Lower leg skin (tissue), 4 donors: ENCODE data around the gene PPP4R1. TPM values are rescaled to one million over a fixed set of nuclear protein-coding genes. Genes with fewer than 3 reads are reported as not detected.

Source experiments
- DNase-seq, 2 donors: peaks; one replicate each; pipeline ENCODE4 v3.0.0-alpha.2; 2019; ENCODE audit warnings: low spot score in 2 of 2
- H3K4me3 ChIP-seq: fragments of 200-600 bp; sonication (generic); 2 replicates; pipeline ENCODE4 v1.5.1; 2017; ENCODE audit warnings: mild to moderate bottlenecking, low read depth; ENCODE audit not compliant: poor library complexity, severe bottlenecking
- POLR2A ChIP-seq, 2 donors: fragments of 450-650 bp; IDR thresholded peaks; one replicate each; pipeline ENCODE4 v1.6.1; 2016 to 2017; ENCODE audit warnings: antibody characterized with exemption in 2 of 2, mild to moderate bottlenecking in 1 of 2, moderate library complexity in 1 of 2
- WGBS, 2 donors: methylation state at CpG; one replicate each; pipeline ENCODE4 v1.1.5; 2018; 5-methylcytosine and 5-hydroxymethylcytosine counted together
- intact Hi-C: fragments of 100-400 bp; cut with DNase I; formaldehyde crosslinking; loops from one replicate; pipeline ENCODE4 v1.15.0; 2023; ENCODE audit warnings: low total_unique reads
- total RNA-seq, 4 donors: library from RNA; depleted of rRNA; stranded (reverse); fragments of >200 nt; gene quantifications; one replicate each; pipeline ENCODE4 v1.1.0, GENCODE V29; 2016
- TF ChIP-seq, protein P1 (sequence below), 3 donors: fragments of 450-650 bp; IDR thresholded peaks; one replicate each; pipeline ENCODE4 v1.5.1; 2016; ENCODE audit warnings: antibody characterized with exemption in 3 of 3, mild to moderate bottlenecking in 3 of 3, moderate library complexity in 2 of 3

Gene PPP4R1
- total RNA-seq, 4 donors from 2014 or later, result 50.0 to 129 (median 68.0) TPM

DNA sequence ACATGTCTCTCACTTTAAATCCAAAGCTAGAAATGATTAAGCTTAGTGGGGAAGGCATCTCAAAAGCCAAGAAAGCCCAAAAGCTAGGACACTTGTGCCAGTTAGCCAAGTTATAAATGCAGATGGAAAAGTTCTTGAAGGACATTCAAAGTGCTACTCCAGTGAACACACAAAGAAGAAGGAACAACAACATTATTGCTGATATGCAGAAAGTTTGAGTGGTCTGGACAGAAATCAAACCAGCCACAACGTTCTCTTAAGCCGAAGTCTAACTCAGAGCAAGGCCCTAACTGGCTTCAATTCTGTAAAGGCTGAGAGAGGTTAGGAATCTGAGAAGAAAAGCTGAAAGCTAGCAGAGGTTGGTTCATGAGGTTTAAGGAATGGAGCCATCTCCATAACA lies 49.0 kb downstream of the PPP4R1 start:
- no peak for DNase-seq
- H3K4me3 ChIP-seq, result no peak overlapping the region
- intact Hi-C loops, result no loop called here
- TF ChIP-seq, protein P1, sequence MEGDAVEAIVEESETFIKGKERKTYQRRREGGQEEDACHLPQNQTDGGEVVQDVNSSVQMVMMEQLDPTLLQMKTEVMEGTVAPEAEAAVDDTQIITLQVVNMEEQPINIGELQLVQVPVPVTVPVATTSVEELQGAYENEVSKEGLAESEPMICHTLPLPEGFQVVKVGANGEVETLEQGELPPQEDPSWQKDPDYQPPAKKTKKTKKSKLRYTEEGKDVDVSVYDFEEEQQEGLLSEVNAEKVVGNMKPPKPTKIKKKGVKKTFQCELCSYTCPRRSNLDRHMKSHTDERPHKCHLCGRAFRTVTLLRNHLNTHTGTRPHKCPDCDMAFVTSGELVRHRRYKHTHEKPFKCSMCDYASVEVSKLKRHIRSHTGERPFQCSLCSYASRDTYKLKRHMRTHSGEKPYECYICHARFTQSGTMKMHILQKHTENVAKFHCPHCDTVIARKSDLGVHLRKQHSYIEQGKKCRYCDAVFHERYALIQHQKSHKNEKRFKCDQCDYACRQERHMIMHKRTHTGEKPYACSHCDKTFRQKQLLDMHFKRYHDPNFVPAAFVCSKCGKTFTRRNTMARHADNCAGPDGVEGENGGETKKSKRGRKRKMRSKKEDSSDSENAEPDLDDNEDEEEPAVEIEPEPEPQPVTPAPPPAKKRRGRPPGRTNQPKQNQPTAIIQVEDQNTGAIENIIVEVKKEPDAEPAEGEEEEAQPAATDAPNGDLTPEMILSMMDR (IDR thresholded peaks at IDR 0.05), result no peak
- no peak for TF ChIP-seq POLR2A (IDR thresholded peaks at IDR 0.05)
- WGBS, 2 donors, result 60 to 75% methylated on average over 2 of the region's 2 CpGs

DNA sequence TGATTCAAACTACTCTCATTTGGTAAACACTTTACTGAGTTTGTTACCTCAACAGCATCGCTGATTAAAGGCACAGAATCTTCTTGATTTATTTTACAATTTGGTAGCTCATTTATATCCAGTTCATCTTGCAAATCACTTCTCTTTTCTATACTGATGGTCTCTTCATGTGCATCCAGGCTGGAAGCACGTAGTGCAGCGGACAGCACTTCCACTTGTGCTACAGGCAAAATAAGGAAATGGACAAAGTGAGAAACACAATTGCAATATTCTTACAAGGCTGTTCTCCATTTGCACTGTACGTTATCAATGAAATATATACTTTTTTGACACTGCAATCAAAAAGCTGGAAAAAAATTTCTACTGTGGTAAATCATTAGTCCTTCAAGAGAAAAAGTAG lies 51.0 kb downstream of the PPP4R1 start:
- intact Hi-C loops, result no loop called here
- 86 to 93% methylated on average over 4 of the region's 4 CpGs for WGBS, 2 donors
- no peak for DNase-seq
- TF ChIP-seq, protein P1 (IDR thresholded peaks at IDR 0.05), result no peak
- no peak for TF ChIP-seq POLR2A (IDR thresholded peaks at IDR 0.05)
- no peak overlapping the region for H3K4me3 ChIP-seq

DNA sequence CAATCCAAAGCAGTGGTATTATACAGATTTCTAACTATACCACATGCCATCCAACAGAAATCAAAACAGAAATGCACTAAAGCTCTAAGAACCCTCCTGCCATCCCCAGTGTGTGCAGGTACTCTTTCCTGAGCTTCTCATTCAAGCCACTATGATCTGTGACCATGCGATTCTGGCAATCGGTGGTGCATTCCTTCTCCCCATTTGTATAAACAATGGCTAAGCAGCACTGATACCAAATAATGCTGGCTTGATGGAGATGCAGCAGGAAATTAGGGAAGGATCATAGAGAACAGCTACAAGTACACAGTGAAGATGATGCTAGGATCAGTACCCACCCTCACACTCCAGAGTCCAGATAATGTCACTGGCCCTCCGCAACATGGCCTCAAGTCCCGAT lies 51.8 kb downstream of the PPP4R1 start:
- TF ChIP-seq, protein P1 (IDR thresholded peaks at IDR 0.05), result no peak
- TF ChIP-seq POLR2A (IDR thresholded peaks at IDR 0.05), result no peak
- no peak overlapping the region for H3K4me3 ChIP-seq
- WGBS, 2 donors, result 93 to 98% methylated on average over 4 of the region's 4 CpGs
- no peak for DNase-seq
- intact Hi-C loops, result no loop called here

DNA sequence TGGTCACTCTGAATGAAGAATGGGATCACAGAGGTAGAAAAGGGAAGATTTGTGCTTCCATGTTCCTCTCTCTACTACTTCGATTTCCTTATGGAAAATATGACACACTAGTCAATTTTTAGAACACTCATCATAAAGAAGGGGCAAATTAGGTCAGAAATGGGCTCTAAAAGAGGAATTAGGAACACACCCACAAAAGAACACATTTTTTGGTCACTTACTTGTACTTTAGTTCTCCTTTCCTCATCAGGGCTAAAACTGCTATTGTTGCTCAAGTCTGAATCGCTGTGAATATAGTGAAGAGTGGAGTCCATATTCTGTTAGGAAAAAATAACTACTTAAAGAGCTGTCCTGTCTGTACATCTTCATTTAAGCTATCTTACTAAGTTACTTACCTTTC lies 52.6 kb downstream of the PPP4R1 start:
- no peak overlapping the region for H3K4me3 ChIP-seq
- TF ChIP-seq, protein P1 (IDR thresholded peaks at IDR 0.05), result no peak
- TF ChIP-seq POLR2A (IDR thresholded peaks at IDR 0.05), result no peak
- WGBS, 2 donors, result 68 to 73% methylated on average over 2 of the region's 2 CpGs
- DNase-seq, result no peak
- intact Hi-C loops, result no loop called here

DNA sequence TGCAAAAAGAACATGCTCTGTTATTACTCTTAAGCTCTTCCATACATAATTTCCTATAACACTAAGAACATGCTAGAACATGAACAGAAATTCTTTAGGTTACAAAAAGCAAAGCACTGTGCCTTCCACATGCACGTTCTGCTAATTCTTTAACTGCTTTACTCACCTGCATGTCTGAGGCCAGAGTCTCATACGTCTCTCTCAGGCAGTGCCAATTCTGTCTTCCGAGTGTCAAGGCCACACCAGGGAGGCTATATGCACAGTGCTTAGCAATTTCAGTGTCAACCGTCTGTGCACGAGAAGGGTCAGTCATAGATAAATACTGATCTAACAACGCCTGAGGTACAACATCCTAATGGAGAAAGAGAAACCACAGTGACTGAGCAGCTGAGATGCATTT lies 55.1 kb downstream of the PPP4R1 start:
- no peak overlapping the region for H3K4me3 ChIP-seq
- no peak for TF ChIP-seq POLR2A (IDR thresholded peaks at IDR 0.05)
- TF ChIP-seq, protein P1 (IDR thresholded peaks at IDR 0.05), result no peak
- intact Hi-C loops, result no loop called here
- WGBS, 2 donors, result 59 to 64% methylated on average over 6 of the region's 6 CpGs
- no peak for DNase-seq

DNA sequence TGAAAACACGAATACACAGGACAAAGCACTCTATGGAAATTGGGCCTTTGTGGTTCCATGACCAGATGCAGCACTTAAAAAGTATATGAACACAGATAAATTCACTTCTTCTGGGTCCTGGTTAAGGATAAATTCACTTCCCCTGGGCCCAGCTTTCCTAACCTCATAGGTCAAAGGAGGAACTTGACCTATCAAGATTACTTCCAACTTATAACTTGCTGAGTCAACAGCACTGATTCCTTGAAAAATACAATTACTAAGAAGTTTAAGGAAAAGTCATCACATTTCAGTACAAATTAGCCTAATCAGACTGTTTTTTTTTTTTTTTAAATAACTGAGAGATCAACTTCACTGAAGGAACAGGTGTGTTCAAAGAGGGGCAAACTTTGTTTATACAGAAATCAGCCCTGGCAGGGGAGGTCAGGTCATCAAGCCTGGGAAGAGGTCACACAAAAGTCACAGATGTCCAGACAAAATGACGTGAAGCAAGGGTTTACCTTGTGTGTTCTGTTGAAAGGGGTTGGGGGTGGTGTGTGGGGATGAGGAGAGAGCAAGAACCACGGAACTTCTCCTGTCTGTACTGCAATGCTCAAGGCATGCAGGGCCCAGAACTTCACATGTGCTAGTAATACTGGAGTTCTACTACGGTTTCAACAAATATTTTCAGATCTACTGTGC lies 55.8 kb downstream of the PPP4R1 start:
- intact Hi-C loops, result no loop called here
- no peak for DNase-seq
- WGBS, 2 donors, result 75 to 80% methylated on average over 4 of the region's 4 CpGs
- TF ChIP-seq, protein P1 (IDR thresholded peaks at IDR 0.05), result no peak
- no peak for TF ChIP-seq POLR2A (IDR thresholded peaks at IDR 0.05)
- H3K4me3 ChIP-seq, result no peak overlapping the region
